GM19397 (cell line): Measurements from ENCODE around the gene IFIT1.
"Not testable (repeated sequence)": the region's sequence is repeated elsewhere in the genome, so short reads cannot be mapped to it uniquely, and the experiment has no call there.

ENCODE experiments used
- ATAC-seq: cut with Tn5 transposase; IDR thresholded peaks from one replicate; pipeline ENCODE4 v1.9.1; 2021; ENCODE audit warnings: mild to moderate bottlenecking, moderate library complexity; ENCODE audit not compliant: unreplicated experiment

IFIT1 gene

DNA sequence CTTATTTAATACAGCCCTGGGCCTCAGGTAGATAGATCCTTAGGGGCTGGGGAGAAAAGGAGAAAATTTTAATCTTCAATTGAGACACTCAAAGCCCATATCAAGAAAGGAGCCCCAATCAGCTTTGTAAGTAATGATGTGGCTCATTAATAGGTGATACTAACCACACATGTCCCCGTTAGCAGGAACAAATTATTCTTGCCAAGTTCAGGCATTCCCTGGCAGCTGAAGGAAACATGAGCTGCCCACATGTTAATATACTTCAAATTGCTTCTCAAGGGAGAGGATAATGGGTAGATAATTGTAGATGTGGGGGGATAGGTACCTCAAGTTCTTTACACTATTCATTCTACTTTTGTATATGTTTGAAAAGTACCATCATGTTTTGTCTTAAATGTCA is 36.5 kb downstream of the IFIT1 start:
- ATAC-seq, result no peak

DNA sequence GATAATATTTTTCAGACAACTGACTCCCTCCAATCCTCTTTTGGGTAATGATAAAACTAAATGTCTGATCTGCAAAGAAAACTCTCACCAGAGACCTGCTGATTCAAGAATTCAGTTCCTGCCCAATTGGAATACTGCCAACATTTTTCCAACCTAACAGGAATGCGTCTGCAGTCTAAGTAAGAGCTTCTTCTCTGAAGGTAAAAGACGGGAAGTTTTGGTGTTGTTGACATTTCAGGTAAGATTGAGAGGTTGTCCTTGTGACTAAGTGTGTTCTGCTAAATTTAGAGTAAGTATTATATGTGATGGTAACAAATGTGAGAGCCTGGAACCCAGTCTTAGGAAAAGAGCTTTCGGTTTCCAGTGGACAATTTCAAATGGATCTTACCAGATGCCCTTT is 39.6 kb downstream of the IFIT1 start:
- no peak for ATAC-seq

DNA sequence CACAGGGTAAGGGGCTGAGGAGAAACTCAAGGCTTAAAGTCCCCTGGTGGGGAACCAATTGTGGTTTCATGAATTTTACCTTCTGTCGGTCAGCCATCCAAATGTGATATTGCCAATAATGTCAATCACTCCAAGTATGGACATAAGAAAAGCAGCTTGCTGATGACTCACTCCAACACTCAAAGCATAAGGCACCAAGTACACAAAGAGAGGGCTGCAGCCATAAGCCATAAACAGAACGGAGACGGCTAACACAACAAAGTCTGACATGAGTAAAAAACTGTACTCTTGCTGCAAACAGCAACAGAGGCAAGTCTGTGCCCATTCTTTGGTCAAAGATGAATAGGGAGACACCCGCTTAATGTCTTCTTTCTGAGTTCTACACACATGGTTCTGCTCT is 46.1 kb downstream of the IFIT1 start:
- no peak for ATAC-seq

DNA sequence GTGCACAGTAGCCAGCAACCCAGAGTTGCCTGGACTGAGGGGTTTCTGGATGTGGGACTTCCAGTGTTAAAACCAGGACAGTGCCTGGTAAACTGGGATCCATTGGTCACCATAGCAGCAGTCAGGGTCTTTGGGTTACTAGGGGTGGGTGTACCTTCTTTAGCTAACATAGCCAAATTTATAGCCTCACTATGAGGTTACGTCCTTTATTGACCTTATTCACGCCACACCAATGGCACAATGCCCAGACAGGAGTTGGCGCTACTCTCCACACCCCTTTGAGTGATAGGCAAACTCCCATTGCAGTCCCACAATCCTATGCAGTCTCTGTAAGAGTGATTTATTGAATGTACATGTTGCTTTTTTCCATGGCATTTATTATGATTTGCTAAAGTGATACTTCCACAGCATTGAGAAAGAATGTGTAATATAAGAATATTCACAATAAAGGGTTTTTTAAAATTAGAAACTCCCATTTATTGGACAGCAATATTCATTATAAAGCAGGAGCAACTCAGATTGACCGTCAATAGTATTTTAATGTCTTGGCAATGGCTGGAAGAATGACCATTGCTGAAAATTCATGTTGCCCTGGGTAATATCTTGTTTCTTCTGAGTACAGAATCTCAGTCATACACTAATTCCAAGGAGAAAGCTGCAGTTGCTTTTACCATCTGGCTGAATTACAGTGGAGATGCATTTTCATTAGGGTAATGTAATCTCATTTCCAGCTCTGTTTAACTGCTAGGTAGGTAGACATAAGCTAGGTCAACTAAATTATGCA is 48.0 kb downstream of the IFIT1 start:
- ATAC-seq, result no peak

DNA sequence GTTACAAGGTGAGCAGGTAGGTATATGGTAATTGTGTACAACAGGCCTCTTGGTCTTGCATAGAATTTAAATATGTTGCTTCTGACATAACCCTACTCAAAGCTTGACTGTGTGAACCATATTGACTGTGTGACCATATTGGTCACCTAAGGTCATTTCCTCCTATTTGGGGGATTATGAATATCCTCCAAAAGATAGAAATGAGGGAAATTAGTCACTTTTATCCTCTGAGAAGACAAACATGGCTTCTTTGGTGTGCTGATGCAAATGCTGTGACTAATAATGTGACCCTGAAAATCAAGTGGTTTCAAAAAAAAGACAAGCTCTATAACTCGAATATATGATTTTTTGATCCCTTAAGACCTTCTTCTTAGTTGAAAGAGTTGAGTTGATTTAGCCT is 49.9 kb downstream of the IFIT1 start:
- ATAC-seq, result no peak

DNA sequence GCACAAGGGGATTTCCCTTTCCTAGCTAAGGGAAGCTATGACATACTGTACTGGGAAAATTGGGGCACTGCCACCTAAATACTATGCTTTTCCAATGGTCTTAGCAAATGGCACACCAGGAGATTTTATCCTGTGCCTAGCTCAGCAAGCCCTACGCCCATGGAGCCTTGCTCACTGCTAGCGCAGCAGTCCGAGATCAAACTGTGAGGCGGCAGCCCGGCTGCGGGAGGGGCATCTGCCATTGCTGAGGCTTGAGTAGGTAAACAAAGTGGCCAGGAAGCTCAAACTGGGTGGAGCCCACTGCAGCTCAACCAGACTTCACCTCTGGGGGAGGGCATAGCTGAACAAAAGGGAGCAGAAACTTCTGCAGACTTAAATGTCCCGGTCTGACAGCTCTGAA is 52.4 kb downstream of the IFIT1 start:
- ATAC-seq, result not testable (repeated sequence)

DNA sequence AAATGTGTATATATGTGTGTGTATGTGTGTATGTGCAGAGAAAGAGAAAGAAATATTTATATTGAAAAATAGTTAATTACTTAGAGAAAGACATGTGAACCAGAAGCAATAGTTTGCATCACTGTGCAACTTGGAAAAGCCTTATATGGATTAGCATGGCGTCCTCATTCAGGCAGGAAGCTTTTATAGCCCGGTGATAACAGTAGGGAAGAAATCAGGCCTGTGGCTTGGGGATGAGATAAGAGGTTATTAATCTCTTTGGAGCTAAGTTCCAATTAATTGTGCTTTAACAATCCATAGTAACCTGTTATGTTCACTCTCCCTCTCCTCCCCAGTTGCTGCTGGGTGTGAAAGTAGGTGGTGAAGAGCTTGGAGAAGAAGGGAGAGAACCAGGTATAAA is 58.5 kb downstream of the IFIT1 start:
- ATAC-seq, result no peak

DNA sequence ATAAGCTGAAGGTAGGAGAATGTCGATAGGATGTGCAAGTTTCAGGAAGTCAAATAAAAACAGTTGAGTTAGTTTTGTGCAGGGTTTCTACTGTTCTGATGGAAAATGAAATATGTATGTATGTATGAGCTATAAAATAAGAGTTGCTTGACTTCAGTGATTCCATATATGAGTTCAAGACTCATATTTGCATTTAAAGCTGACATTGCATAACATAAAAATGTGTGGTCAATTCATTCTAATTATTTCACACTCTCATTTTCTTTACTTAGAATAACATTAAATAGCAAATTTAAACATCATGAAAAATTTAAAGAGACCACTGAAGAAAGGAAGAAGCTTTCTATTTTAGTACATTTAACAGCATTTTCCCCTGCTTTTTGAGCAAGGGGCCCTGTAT is 59.8 kb downstream of the IFIT1 start:
- ATAC-seq, result no peak

DNA sequence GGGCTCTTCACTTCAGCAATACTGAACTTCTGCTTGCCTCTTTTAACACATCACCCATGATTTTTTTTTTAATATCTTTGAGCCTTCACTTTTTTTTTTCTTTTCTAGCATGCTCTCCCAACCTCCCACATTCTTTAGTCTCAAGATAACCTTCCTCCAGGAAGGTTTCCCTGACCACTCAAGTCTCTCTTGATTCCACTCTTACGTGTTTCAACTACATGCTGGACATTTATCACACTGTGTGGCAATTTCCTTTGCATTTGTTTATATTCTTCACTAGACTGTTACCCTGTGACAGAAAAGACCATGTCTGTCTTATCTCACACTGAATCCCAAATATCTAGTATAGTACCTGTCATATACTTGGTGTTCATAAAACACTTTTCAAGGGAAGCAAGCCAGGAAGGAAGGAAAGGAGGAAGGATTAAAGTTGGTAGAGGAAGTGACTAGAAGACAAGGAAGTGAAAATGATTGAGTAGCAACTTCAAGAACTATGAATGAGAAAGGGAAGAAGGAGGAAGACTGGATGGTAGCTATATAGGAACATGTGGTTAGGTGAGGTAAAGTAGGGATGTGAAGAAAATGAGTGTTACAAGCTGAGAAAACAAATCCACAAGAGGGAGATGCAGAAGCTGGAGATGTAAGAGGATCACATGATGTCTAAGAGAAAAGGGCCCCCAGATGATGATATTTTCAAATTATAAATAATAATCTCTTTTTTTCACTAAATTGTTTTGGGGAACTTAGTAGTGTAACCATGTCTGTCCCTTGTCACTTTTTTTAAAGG is 62.3 kb downstream of the IFIT1 start:
- no peak for ATAC-seq
